ENCODE results near the gene GMPS.
"Not testable (repeated sequence)": the region's sequence is repeated elsewhere in the genome, so short reads cannot be mapped to it uniquely, and the experiment has no call there.

GMPS gene

DNA sequence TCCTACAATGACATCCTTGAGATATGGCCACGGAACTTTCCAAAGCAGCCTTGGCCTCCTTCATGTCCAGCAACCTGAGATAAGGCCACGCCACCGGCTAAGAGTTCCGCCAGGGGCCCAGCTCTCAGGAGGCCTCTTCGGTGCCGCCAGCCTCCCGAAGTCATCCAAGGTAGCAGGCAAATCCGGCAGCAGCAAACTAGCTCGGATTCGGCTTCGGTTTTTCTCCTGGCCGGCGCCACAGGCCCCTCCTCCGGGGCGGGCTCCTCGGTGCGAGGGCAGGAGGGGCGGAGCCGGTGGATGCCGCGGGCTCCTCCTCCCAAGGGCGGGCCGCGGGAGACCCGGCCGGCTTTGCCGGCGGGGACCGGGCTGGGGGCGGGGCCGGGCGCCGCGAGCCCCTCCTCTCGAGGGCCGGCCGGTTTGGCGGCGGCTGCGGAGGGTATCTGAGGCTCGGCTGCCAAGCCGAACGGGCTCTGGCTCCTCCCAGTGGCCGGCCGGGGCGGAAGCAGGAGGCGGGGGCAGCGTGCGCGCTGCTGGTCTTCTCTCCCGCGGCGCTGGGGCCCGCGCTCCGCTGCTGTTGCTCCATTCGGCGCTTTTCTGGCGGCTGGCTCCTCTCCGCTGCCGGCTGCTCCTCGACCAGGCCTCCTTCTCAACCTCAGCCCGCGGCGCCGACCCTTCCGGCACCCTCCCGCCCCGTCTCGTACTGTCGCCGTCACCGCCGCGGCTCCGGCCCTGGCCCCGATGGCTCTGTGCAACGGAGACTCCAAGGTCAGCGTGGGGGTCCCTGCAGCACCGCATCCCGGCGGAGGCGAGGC is at the start of gene GMPS:
TSS of gene GMPS (plus strand) at position 518 of the 812 bp plus-strand sequence. CDS start at position 739, 221 bp downstream.
- peak within 1 kb of the TSS; percentile 99 for H3K9ac ChIP-seq (ENCODE audit: insufficient read length, low read depth)
- H3K4me3 ChIP-seq (ENCODE audit: insufficient read length, low read depth): peak within 1 kb of the TSS; percentile 96
- no peaks in the 10 kb centered on the region for H3K9me3 ChIP-seq (ENCODE audit: insufficient read depth, low read length)
- peak; percentile 92 for DNase-seq (ENCODE audit: low read depth, low spot score)
- no peaks in the 10 kb centered on the region for H3K27me3 ChIP-seq (ENCODE audit: insufficient read depth, insufficient read length)
- peaks cover 4% of the 10 kb centered on the region for H3K4me1 ChIP-seq (ENCODE audit: insufficient read depth, insufficient read length)
- H3K36me3 ChIP-seq (ENCODE audit: insufficient read depth, insufficient read length, low read length): no peaks in the 10 kb centered on the region
- no peak for TF ChIP-seq YY1 (IDR thresholded peaks at IDR 0.05; ENCODE audit: insufficient read depth, insufficient read length)
- no peak for TF ChIP-seq SUZ12 (IDR thresholded peaks at IDR 0.05; ENCODE audit: extremely low read depth, insufficient read depth, insufficient read length)
- no peak for TF ChIP-seq ZNF274 (IDR thresholded peaks at IDR 0.05; ENCODE audit: low read depth, low read length)

GRCh38 chr3:155828490-155829098 is 41.9 kb upstream of the GMPS start:
- H3K4me1 ChIP-seq (ENCODE audit: insufficient read depth, insufficient read length); H3K9ac ChIP-seq (ENCODE audit: insufficient read length, low read depth); H3K27me3 ChIP-seq (ENCODE audit: insufficient read depth, insufficient read length); H3K4me3 ChIP-seq (ENCODE audit: insufficient read length, low read depth); H3K9me3 ChIP-seq (ENCODE audit: insufficient read depth, low read length); DNase-seq (ENCODE audit: low read depth, low spot score): not testable (repeated sequence)
- H3K36me3 ChIP-seq (ENCODE audit: insufficient read depth, insufficient read length, low read length): peaks cover 34% of the 10 kb centered on the region

DNA sequence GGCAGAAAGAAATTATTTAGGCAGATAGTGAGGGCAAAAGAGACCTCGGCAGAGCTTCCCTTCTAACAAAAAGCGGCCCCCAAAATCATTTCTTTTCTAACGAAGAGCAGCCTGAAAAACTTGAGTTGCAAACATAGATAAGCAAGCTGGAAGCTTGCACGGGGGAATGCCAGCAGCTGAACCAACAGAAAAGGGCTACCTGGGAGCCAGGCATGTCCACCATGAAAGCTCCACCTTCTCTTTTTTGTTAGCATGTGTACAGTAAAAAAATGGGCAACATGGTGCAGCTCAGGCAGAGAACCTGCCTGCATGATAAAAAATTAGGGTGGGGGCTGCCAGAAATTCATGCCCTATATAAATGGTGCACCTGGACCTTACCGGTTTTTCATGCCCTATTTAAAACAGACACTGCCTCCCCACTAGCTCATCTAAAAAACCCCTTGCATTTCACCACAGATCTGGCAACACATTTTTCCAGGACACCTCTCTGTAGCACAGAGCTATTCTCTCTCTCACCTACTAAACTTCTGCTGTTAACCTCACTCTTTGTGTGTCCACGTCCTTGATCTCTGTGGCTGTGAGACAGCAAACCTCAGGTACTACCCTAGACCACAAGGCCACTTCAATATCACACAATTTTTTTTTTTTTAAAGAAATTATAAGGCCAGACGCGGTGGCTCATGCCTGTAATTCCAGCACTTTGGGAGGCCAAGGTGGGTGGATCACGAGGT is 34.9 kb upstream of the GMPS start:
- no peak for TF ChIP-seq SUZ12 (IDR thresholded peaks at IDR 0.05; ENCODE audit: extremely low read depth, insufficient read depth, insufficient read length)
- no peak for TF ChIP-seq ZNF274 (IDR thresholded peaks at IDR 0.05; ENCODE audit: low read depth, low read length)
- no peak for TF ChIP-seq YY1 (IDR thresholded peaks at IDR 0.05; ENCODE audit: insufficient read depth, insufficient read length)
- Histone ChIP-seq H3K36me3 (ENCODE audit: insufficient read depth, insufficient read length, low read length) (peaks cover 19% of the 10 kb centered on the region), H3K9me3 (ENCODE audit: insufficient read depth, low read length) (no peaks in the 10 kb centered on the region), H3K27me3 (ENCODE audit: insufficient read depth, insufficient read length) (no peaks in the 10 kb centered on the region), H3K4me1 (ENCODE audit: insufficient read depth, insufficient read length) (no peaks in the 10 kb centered on the region), H3K9ac (ENCODE audit: insufficient read length, low read depth) (no peak overlapping the region), H3K4me3 (ENCODE audit: insufficient read length, low read depth) (no peak overlapping the region)
- no peak for DNase-seq (ENCODE audit: low read depth, low spot score)

- no peak for TF ChIP-seq SUZ12 (IDR thresholded peaks at IDR 0.05; ENCODE audit: extremely low read depth, insufficient read depth, insufficient read length)
- no peak for TF ChIP-seq ZNF274 (IDR thresholded peaks at IDR 0.05; ENCODE audit: low read depth, low read length)
- TF ChIP-seq YY1 (IDR thresholded peaks at IDR 0.05; ENCODE audit: insufficient read depth, insufficient read length): no peak
- H3K4me3 ChIP-seq (ENCODE audit: insufficient read length, low read depth): no peak overlapping the region
- no peak for DNase-seq (ENCODE audit: low read depth, low spot score)
- no peak overlapping the region for H3K9ac ChIP-seq (ENCODE audit: insufficient read length, low read depth)
- peaks cover 29% of the 10 kb centered on the region for H3K36me3 ChIP-seq (ENCODE audit: insufficient read depth, insufficient read length, low read length)
- no peaks in the 10 kb centered on the region for H3K4me1 ChIP-seq (ENCODE audit: insufficient read depth, insufficient read length)
- no peaks in the 10 kb centered on the region for H3K9me3 ChIP-seq (ENCODE audit: insufficient read depth, low read length)
- no peaks in the 10 kb centered on the region for H3K27me3 ChIP-seq (ENCODE audit: insufficient read depth, insufficient read length)
Observed at GRCh38 chr3:155843569-155843968, 26.9 kb upstream of the GMPS start.

DNA sequence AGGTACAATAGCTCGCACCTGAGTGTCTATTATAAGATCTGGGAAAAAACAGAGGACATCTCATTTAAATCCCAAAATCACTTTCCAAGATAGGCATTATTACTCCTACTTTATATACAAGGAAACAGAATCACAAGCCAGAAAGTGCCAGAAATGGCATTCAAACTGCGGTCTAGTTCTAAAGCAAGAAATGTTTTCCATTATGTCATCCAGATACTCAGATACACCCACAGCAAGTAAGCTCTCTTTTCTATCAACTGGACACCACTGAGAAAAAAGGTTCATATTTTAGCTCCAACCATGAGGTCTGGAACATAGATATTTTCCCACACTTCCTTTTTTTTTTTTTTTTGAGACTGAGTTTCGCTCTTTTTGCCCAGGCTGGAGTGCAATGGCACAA is 24.3 kb upstream of the GMPS start:
- H3K36me3 ChIP-seq (ENCODE audit: insufficient read depth, insufficient read length, low read length): peaks cover 26% of the 10 kb centered on the region

DNA sequence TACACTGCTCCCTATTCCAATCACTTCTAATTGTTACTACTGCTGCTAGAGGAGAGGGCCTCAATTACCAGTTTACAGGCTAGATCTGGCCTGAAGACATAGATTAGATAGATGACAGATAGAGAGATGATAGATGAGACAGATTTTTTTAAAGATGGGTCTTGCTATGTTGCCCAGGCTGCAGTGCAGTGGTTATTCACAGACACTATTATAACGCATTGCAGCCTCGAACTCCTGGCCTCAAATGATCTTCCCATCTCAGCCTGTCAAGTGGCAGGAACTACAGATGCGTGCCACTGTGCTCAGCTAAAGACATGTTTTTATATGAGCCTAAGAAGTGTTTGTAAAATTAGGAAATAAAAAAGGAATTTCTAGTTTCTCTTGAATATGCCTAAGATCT is 22.5 kb upstream of the GMPS start:
- Histone ChIP-seq H3K9me3 (ENCODE audit: insufficient read depth, low read length) (no peaks in the 10 kb centered on the region), H3K4me1 (ENCODE audit: insufficient read depth, insufficient read length) (no peaks in the 10 kb centered on the region), H3K4me3 (ENCODE audit: insufficient read length, low read depth) (no peak overlapping the region), H3K36me3 (ENCODE audit: insufficient read depth, insufficient read length, low read length) (peaks cover 18% of the 10 kb centered on the region), H3K9ac (ENCODE audit: insufficient read length, low read depth) (no peak overlapping the region), H3K27me3 (ENCODE audit: insufficient read depth, insufficient read length) (no peaks in the 10 kb centered on the region)
- TF ChIP-seq YY1 (IDR thresholded peaks at IDR 0.05; ENCODE audit: insufficient read depth, insufficient read length) (no peak), ZNF274 (IDR thresholded peaks at IDR 0.05; ENCODE audit: low read depth, low read length) (no peak), SUZ12 (IDR thresholded peaks at IDR 0.05; ENCODE audit: extremely low read depth, insufficient read depth, insufficient read length) (no peak)
- no peak for DNase-seq (ENCODE audit: low read depth, low spot score)

More for the DNA sequence above, 24.3 kb upstream of the GMPS start:
- Histone ChIP-seq H3K4me3 (ENCODE audit: insufficient read length, low read depth) (no peak overlapping the region), H3K4me1 (ENCODE audit: insufficient read depth, insufficient read length) (no peaks in the 10 kb centered on the region), H3K9me3 (ENCODE audit: insufficient read depth, low read length) (no peaks in the 10 kb centered on the region), H3K27me3 (ENCODE audit: insufficient read depth, insufficient read length) (no peaks in the 10 kb centered on the region), H3K9ac (ENCODE audit: insufficient read length, low read depth) (no peak overlapping the region)
- TF ChIP-seq YY1 (IDR thresholded peaks at IDR 0.05; ENCODE audit: insufficient read depth, insufficient read length) (no peak), SUZ12 (IDR thresholded peaks at IDR 0.05; ENCODE audit: extremely low read depth, insufficient read depth, insufficient read length) (no peak), ZNF274 (IDR thresholded peaks at IDR 0.05; ENCODE audit: low read depth, low read length) (no peak)
- no peak for DNase-seq (ENCODE audit: low read depth, low spot score)

DNA sequence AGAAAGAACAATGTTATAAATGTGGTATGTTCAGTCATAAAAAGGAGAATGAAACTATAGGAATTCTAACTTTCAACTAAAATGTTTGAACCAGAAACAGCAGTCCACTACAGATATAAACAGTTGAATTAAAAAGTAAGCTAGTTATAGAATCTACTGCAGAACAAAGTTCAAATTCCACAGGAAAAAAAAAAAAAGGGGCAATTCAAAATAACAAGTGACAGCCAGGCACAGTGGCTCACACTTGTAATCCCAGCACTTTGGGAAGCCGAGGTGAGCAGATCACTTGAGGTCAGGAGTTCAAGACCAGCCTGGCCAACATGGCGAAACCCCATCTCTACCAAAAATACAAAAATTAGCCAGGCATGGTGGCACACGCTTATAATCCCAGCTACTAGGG is 21.0 kb upstream of the GMPS start:
- H3K9me3 ChIP-seq (ENCODE audit: insufficient read depth, low read length); H3K4me1 ChIP-seq (ENCODE audit: insufficient read depth, insufficient read length); H3K9ac ChIP-seq (ENCODE audit: insufficient read length, low read depth); DNase-seq (ENCODE audit: low read depth, low spot score); H3K4me3 ChIP-seq (ENCODE audit: insufficient read length, low read depth); H3K27me3 ChIP-seq (ENCODE audit: insufficient read depth, insufficient read length): not testable (repeated sequence)
- H3K36me3 ChIP-seq (ENCODE audit: insufficient read depth, insufficient read length, low read length): peaks cover 18% of the 10 kb centered on the region

Measured in NT2/D1 (cell line).